K562 (cell line): ENCODE results near the gene IGSF3. TPM values are rescaled to one million over a fixed set of nuclear protein-coding genes. Genes with fewer than 3 reads are reported as not detected.

ENCODE experiments used
- ADNP ChIP-seq: fragments of 200-800 bp; sonication (Bioruptor generic); IDR thresholded peaks from 2 replicates; pipeline ENCODE4 v1.6.1; 2016; ENCODE audit warnings: missing genetic modification characterization, missing compliant biosample characterization
- CBFA2T2 ChIP-seq: fragments of 450-650 bp; conservative IDR thresholded peaks from 2 replicates; pipeline ENCODE4 v1.6.1; 2017; ENCODE audit warnings: mild to moderate bottlenecking
- CBX3 ChIP-seq, 2 experiments: IDR thresholded peaks; 1 replicate in 1 of 2; 2 replicates in 1 of 2; pipeline ENCODE4 v1.6.1; 2012; ENCODE audit warnings: inconsistent platforms in 2 of 2, low read length in 2 of 2, borderline replicate concordance in 1 of 2, control low read depth in 1 of 2
- COPS2 ChIP-seq: fragments of 450-650 bp; conservative IDR thresholded peaks from 2 replicates; pipeline ENCODE4 v1.6.1; 2016; ENCODE audit warnings: mild to moderate bottlenecking, moderate library complexity
- CSDE1 ChIP-seq, 2 experiments: fragments of 450-650 bp; IDR thresholded peaks; 2 replicates each; pipeline ENCODE4 v1.6.1; 2016; ENCODE audit warnings: mild to moderate bottlenecking in 1 of 2
- ELF4 ChIP-seq: fragments of 450-650 bp; formaldehyde crosslinking; IDR thresholded peaks from 2 replicates; pipeline ENCODE4 v1.4.0; 2022; ENCODE audit warnings: missing genetic modification characterization
- GABPB1 ChIP-seq: sonication (generic); formaldehyde crosslinking; IDR thresholded peaks from 2 replicates; pipeline ENCODE4 v1.8.0; 2022; ENCODE audit warnings: mild to moderate bottlenecking, missing genetic modification reagents
- HLTF ChIP-seq: fragments of 450-650 bp; IDR thresholded peaks from 2 replicates; pipeline ENCODE4 v1.6.1; 2016
- MCM5 ChIP-seq: fragments of 450-650 bp; IDR thresholded peaks from 2 replicates; pipeline ENCODE4 v1.6.1; 2016; ENCODE audit warnings: low read depth
- MTF1 ChIP-seq: fragments of 250-450 bp; sonication (Bioruptor Pico); IDR thresholded peaks from 2 replicates; pipeline ENCODE4 v1.9.0; 2021; ENCODE audit warnings: moderate library complexity, mild to moderate bottlenecking, inconsistent platforms, borderline replicate concordance
- SMARCE1 ChIP-seq: fragments of 450-650 bp; IDR thresholded peaks from 2 replicates; pipeline ENCODE4 v1.7.1; 2016; ENCODE audit warnings: mild to moderate bottlenecking
- ZNF668 ChIP-seq: fragments of 250-450 bp; sonication (Bioruptor Pico); IDR thresholded peaks from 2 replicates; pipeline ENCODE4 v1.8.0; 2022; ENCODE audit warnings: mild to moderate bottlenecking, inconsistent platforms
- ZSCAN29 ChIP-seq: fragments of 450-650 bp; IDR thresholded peaks from 2 replicates; pipeline ENCODE4 v1.6.1; 2017
- polyA plus RNA-seq, 8 experiments: library from polyadenylated mRNA; depleted of rRNA in 4 of 8; stranded (reverse) in 5 of 8; unstranded in 3 of 8; fragments of >200 nt; fragmentation: Nextera tagmentation in 2 of 8; fragmentation: Illumina TruSeq in 1 of 8; extraction: Ambion mirVana in 2 of 8; extraction: Trizol in 1 of 8; gene quantifications; 2 replicates each; pipeline versions ENCODE4 v1.2.1 to v1.2.3, GENCODE V29; 2011 to 2014; ENCODE audit warnings: inconsistent platforms in 1 of 8, missing spikeins in 1 of 8
- total RNA-seq, 7 experiments: library from RNA; depleted of rRNA in 6 of 7; stranded (reverse); fragments of >200 nt in 6 of 7; fragmentation: Illumina TruSeq in 2 of 7; extraction: Trizol in 2 of 7; gene quantifications; 2 replicates each; pipeline versions ENCODE4 v1.2.1 to v1.2.3, GENCODE V29; 2011 to 2021; ENCODE audit warnings: low replicate concordance in 1 of 7
- TF ChIP-seq, protein P1 (sequence below): fragments of 450-650 bp; conservative IDR thresholded peaks from 2 replicates; pipeline ENCODE4 v1.6.1; 2016; ENCODE audit warnings: missing genetic modification characterization, low read depth, mild to moderate bottlenecking, control low read depth, missing compliant biosample characterization
- TF ChIP-seq, protein P2 (sequence below): fragments of 250-450 bp; sonication (Bioruptor Pico); IDR thresholded peaks from 2 replicates; pipeline ENCODE4 v1.5.0; 2022; ENCODE audit warnings: mild to moderate bottlenecking
- TF ChIP-seq, protein P3 (sequence below): fragments of 200-400 bp; formaldehyde crosslinking; IDR thresholded peaks from 2 replicates; pipeline ENCODE4 v1.6.1; 2017; ENCODE audit warnings: mild to moderate bottlenecking, low read depth, low read length, moderate library complexity
- TF ChIP-seq, protein P4 (sequence below): sonication (generic); formaldehyde crosslinking; IDR thresholded peaks from 2 replicates; pipeline ENCODE4 v1.8.0; 2022; ENCODE audit warnings: missing genetic modification reagents, mild to moderate bottlenecking, moderate library complexity, borderline replicate concordance
- TF ChIP-seq, protein P5 (sequence below), 2 experiments: fragments of 450-650 bp; IDR thresholded peaks; 2 replicates each; pipeline ENCODE4 v1.6.1; 2018; ENCODE audit warnings: mild to moderate bottlenecking in 2 of 2, low read depth in 1 of 2; ENCODE audit not compliant: partially characterized antibody in 2 of 2

IGSF3 gene
- total and polyA plus RNA-seq, 9 of the 15 experiments (the other 6 are each of a cell fraction or from before 2014, with no cell fraction given) = 1.1 to 15.0 (median 8.3) TPM

DNA sequence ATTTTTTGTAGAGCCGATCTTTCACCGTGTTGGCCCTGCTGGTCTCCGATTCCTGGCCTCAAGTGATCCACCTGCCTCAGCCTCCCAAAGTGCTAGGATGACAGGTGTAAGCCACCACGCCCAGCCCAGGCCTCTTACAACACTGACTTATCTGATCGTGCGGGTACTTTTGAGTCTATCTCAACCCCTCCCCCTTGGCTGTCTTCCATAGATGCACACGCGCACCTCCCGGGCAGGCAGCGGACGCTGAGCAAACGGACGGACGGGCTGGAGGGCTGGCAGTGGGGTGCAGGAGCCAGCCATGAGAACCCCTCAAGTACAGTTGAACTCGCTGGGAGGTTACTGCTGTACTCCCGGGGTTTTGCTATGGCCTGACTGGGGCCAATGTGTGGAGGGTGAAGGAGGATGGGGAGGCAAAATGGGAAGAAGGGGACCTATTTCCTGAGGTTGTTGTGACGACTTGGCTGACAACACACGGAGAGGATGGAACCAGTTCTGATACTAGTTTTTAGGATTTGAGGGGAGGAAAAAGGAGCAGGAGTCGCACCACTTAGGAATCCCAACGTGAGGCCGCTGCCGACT is 97.7 kb downstream of the IGSF3 start (continued):
- TF ChIP-seq, protein P1, sequence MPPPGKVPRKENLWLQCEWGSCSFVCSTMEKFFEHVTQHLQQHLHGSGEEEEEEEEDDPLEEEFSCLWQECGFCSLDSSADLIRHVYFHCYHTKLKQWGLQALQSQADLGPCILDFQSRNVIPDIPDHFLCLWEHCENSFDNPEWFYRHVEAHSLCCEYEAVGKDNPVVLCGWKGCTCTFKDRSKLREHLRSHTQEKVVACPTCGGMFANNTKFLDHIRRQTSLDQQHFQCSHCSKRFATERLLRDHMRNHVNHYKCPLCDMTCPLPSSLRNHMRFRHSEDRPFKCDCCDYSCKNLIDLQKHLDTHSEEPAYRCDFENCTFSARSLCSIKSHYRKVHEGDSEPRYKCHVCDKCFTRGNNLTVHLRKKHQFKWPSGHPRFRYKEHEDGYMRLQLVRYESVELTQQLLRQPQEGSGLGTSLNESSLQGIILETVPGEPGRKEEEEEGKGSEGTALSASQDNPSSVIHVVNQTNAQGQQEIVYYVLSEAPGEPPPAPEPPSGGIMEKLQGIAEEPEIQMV (tag) = peak; percentile 93
- no peak for TF ChIP-seq ZNF668 (CRISPR knock-in tag)
- TF ChIP-seq CSDE1 (IDR thresholded peaks at IDR 0.05) = no peak; a peak in 1 of 4 replicates
- no peak; the same call in 1 of the 2 replicates for TF ChIP-seq CBFA2T2
- no peak for TF ChIP-seq MCM5
- peak; percentile 39; the same call in 1 of the 2 replicates for TF ChIP-seq ELF4 (CRISPR knock-in tag)
- TF ChIP-seq, protein P2, sequence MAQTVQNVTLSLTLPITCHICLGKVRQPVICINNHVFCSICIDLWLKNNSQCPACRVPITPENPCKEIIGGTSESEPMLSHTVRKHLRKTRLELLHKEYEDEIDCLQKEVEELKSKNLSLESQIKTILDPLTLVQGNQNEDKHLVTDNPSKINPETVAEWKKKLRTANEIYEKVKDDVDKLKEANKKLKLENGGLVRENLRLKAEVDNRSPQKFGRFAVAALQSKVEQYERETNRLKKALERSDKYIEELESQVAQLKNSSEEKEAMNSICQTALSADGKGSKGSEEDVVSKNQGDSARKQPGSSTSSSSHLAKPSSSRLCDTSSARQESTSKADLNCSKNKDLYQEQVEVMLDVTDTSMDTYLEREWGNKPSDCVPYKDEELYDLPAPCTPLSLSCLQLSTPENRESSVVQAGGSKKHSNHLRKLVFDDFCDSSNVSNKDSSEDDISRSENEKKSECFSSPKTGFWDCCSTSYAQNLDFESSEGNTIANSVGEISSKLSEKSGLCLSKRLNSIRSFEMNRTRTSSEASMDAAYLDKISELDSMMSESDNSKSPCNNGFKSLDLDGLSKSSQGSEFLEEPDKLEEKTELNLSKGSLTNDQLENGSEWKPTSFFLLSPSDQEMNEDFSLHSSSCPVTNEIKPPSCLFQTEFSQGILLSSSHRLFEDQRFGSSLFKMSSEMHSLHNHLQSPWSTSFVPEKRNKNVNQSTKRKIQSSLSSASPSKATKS (CRISPR knock-in tag) = no peak
- TF ChIP-seq, protein P3, sequence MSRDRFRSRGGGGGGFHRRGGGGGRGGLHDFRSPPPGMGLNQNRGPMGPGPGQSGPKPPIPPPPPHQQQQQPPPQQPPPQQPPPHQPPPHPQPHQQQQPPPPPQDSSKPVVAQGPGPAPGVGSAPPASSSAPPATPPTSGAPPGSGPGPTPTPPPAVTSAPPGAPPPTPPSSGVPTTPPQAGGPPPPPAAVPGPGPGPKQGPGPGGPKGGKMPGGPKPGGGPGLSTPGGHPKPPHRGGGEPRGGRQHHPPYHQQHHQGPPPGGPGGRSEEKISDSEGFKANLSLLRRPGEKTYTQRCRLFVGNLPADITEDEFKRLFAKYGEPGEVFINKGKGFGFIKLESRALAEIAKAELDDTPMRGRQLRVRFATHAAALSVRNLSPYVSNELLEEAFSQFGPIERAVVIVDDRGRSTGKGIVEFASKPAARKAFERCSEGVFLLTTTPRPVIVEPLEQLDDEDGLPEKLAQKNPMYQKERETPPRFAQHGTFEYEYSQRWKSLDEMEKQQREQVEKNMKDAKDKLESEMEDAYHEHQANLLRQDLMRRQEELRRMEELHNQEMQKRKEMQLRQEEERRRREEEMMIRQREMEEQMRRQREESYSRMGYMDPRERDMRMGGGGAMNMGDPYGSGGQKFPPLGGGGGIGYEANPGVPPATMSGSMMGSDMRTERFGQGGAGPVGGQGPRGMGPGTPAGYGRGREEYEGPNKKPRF = no peak
- no peak for TF ChIP-seq ADNP (tag)
- TF ChIP-seq GABPB1 (CRISPR knock-in tag) = no peak; the same call in 1 of the 2 replicates
- TF ChIP-seq ZSCAN29 = no peak
- no peak for TF ChIP-seq MTF1 (CRISPR knock-in tag)
- TF ChIP-seq, protein P4, sequence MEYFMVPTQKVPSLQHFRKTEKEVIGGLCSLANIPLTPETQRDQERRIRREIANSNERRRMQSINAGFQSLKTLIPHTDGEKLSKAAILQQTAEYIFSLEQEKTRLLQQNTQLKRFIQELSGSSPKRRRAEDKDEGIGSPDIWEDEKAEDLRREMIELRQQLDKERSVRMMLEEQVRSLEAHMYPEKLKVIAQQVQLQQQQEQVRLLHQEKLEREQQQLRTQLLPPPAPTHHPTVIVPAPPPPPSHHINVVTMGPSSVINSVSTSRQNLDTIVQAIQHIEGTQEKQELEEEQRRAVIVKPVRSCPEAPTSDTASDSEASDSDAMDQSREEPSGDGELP (CRISPR knock-in tag) = peak; percentile 52; the same call in 1 of the 2 replicates
- TF ChIP-seq SMARCE1 = no peak
- no peak for TF ChIP-seq COPS2
- no peak for TF ChIP-seq CBX3 (IDR thresholded peaks at IDR 0.05; ENCODE audit: borderline replicate concordance in 1 of 2, low read length in 2 of 2)
- TF ChIP-seq, protein P5, sequence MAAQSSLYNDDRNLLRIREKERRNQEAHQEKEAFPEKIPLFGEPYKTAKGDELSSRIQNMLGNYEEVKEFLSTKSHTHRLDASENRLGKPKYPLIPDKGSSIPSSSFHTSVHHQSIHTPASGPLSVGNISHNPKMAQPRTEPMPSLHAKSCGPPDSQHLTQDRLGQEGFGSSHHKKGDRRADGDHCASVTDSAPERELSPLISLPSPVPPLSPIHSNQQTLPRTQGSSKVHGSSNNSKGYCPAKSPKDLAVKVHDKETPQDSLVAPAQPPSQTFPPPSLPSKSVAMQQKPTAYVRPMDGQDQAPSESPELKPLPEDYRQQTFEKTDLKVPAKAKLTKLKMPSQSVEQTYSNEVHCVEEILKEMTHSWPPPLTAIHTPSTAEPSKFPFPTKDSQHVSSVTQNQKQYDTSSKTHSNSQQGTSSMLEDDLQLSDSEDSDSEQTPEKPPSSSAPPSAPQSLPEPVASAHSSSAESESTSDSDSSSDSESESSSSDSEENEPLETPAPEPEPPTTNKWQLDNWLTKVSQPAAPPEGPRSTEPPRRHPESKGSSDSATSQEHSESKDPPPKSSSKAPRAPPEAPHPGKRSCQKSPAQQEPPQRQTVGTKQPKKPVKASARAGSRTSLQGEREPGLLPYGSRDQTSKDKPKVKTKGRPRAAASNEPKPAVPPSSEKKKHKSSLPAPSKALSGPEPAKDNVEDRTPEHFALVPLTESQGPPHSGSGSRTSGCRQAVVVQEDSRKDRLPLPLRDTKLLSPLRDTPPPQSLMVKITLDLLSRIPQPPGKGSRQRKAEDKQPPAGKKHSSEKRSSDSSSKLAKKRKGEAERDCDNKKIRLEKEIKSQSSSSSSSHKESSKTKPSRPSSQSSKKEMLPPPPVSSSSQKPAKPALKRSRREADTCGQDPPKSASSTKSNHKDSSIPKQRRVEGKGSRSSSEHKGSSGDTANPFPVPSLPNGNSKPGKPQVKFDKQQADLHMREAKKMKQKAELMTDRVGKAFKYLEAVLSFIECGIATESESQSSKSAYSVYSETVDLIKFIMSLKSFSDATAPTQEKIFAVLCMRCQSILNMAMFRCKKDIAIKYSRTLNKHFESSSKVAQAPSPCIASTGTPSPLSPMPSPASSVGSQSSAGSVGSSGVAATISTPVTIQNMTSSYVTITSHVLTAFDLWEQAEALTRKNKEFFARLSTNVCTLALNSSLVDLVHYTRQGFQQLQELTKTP (IDR thresholded peaks at IDR 0.05; ENCODE audit: low read depth in 1 of 2, partially characterized antibody in 2 of 2) = no peak
- no peak for TF ChIP-seq HLTF
